A549 (cell line): ENCODE results near the gene SLC29A3.

Experiments used
- EHMT2 ChIP-seq: fragments of 200-600 bp; sonication (generic); IDR thresholded peaks from 2 replicates; pipeline ENCODE4 v1.6.1; 2016; ENCODE audit warnings: antibody characterized with exemption, low read depth, mild to moderate bottlenecking, moderate library complexity
- GATA3 ChIP-seq: IDR thresholded peaks from 2 replicates; pipeline ENCODE4 v1.6.1; 2012; ENCODE audit warnings: borderline replicate concordance
- HMGXB4 ChIP-seq: fragments of 250-450 bp; sonication (Bioruptor Pico); IDR thresholded peaks from 2 replicates; pipeline ENCODE4 v1.5.0; 2021; ENCODE audit warnings: mild to moderate bottlenecking, moderate library complexity, borderline replicate concordance
- JUNB ChIP-seq: fragments of >200 bp; sonication (Bioruptor Twin); formaldehyde crosslinking; IDR thresholded peaks from 2 replicates; pipeline ENCODE4 v1.6.1; 2016
- MAFK ChIP-seq: fragments of 450-650 bp; IDR thresholded peaks from 2 replicates; pipeline ENCODE4 v1.6.1; 2014; ENCODE audit not compliant: partially characterized antibody
- PBX3 ChIP-seq: IDR thresholded peaks from 2 replicates; pipeline ENCODE4 v1.6.1; 2012
- POLR2A ChIP-seq: IDR thresholded peaks from 2 replicates; pipeline ENCODE4 v1.6.1; 2012; ENCODE audit warnings: mild to moderate bottlenecking, low read length
- RARB ChIP-seq: fragments of 250-450 bp; sonication (Bioruptor Pico); IDR thresholded peaks from 2 replicates; pipeline ENCODE4 v1.8.0; 2021; ENCODE audit warnings: mild to moderate bottlenecking, moderate library complexity
- RCOR1 ChIP-seq: fragments of 150-350 bp; IDR thresholded peaks from 2 replicates; pipeline ENCODE4 v1.6.1; 2014; ENCODE audit warnings: antibody characterized with exemption, low read length, low read depth
- ZSCAN20 ChIP-seq: fragments of 250-450 bp; sonication (Bioruptor Pico); IDR thresholded peaks from 2 replicates; pipeline ENCODE4 v1.8.0; 2022; ENCODE audit warnings: mild to moderate bottlenecking, moderate library complexity
- TF ChIP-seq, protein P1 (sequence below): fragments of >200 bp; sonication (Bioruptor Twin); formaldehyde crosslinking; IDR thresholded peaks from 3 replicates; pipeline ENCODE4 v1.5.1; 2016

GRCh38 chr10:71355886-71356285, 36.8 kb downstream of the SLC29A3 start:
- TF ChIP-seq POLR2A (no peak), ZSCAN20 (no peak), JUNB (no peak), EHMT2 (no peak), RCOR1 (no peak), GATA3 (no peak), RARB (CRISPR knock-in tag) (no peak), PBX3 (no peak), MAFK (no peak), HMGXB4 (CRISPR knock-in tag) (no peak)
- TF ChIP-seq, protein P1, sequence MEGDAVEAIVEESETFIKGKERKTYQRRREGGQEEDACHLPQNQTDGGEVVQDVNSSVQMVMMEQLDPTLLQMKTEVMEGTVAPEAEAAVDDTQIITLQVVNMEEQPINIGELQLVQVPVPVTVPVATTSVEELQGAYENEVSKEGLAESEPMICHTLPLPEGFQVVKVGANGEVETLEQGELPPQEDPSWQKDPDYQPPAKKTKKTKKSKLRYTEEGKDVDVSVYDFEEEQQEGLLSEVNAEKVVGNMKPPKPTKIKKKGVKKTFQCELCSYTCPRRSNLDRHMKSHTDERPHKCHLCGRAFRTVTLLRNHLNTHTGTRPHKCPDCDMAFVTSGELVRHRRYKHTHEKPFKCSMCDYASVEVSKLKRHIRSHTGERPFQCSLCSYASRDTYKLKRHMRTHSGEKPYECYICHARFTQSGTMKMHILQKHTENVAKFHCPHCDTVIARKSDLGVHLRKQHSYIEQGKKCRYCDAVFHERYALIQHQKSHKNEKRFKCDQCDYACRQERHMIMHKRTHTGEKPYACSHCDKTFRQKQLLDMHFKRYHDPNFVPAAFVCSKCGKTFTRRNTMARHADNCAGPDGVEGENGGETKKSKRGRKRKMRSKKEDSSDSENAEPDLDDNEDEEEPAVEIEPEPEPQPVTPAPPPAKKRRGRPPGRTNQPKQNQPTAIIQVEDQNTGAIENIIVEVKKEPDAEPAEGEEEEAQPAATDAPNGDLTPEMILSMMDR, result no peak
